ENCODE data around the gene SHANK2. TPM values are rescaled to one million over a fixed set of nuclear protein-coding genes. Genes with fewer than 3 reads are reported as not detected.

Gene SHANK2
- total and polyA plus RNA-seq, 2 donors (not counting 3 experiments of a cell fraction or from before 2014, with no cell fraction given): not detected

DNA sequence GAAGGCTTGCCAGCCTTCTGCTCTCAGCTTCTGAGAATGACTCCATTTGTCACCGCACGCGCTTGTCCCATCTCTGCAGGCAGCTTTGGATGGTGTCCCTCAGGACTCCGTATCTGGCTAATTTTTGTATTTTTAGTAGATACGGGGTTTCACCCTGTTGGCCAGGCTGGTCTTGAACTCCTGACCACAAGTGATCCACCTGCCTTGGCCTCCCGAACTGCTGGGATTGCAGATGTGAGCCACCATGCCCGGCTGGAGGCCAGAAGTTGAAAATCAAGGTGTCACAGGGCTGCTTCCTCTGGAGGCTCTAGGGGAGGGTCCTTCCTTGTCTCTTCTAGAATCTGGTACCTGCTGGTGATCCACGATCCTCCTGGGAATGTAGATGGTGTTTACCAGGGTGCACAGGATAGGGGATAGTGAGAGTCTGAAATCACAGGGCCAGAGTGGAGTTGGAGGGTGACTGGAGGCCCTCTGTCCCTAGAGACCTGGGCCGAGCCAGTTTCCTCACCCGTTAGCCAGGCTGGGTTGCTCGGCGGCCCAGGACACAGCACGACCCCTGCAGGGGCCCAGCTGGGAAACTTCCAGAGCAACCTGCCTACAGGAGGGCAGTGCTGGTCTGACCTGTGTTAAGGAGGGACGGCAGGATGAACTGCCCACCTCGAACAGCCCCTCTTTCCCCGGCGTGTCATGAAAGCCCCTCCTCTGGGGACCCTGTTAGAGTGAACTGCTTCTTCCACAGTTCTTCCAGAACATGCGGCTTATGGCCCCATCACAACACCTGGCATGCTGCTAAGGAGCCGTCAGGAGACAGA is 48.9 kb upstream of the SHANK2 start:
- Histone ChIP-seq H3K9ac (replicated peaks; ENCODE audit: extremely low read depth, insufficient read depth, low read length) (no peak overlapping the region), H3K4me2 (ENCODE audit: insufficient read depth, low read length) (no peak overlapping the region), H3K79me2 (ENCODE audit: control insufficient read depth, insufficient read depth, low read length) (no peaks in the 10 kb centered on the region), H3K36me3 (ENCODE audit: control insufficient read depth in 2 of 2, extremely low read depth in 1 of 2, insufficient read depth in 2 of 2, low read length in 2 of 2) (no peaks in the 10 kb centered on the region), H4K20me1 (replicated peaks; ENCODE audit: control insufficient read depth, extremely low read depth, insufficient read depth, low read length) (no peaks in the 10 kb centered on the region), H3K27me3 (ENCODE audit: control insufficient read depth in 2 of 2, insufficient read depth in 2 of 2, low read length in 2 of 2) (no peaks in the 10 kb centered on the region), H3K4me3 (replicated peaks in 1 of 3; ENCODE audit: insufficient read depth in 1 of 3, low read depth in 1 of 3, low read length in 3 of 3) (no peak overlapping the region), H3K9me1 (replicated peaks; ENCODE audit: control insufficient read depth, extremely low read depth, insufficient read depth, low read length) (no peaks in the 10 kb centered on the region), H2AFZ (ENCODE audit: low read depth, low read length) (no peak overlapping the region), H3K9me3 (replicated peaks; ENCODE audit: control insufficient read depth, insufficient read depth, low read length) (peaks cover 2% of the 10 kb centered on the region), H3K27ac (ENCODE audit: insufficient read depth, low read depth, low read length) (no peak overlapping the region), H3K4me1 (ENCODE audit: control insufficient read depth, extremely low read depth, insufficient read depth, low read length) (no peaks in the 10 kb centered on the region)
- intact Hi-C loops (cut with micrococcal nuclease) (no loop called here), dilution Hi-C loops (cut with MboI; ENCODE audit: extremely low pct_ligation_motif_present, low sequenced_read_pairs) (no loop called here)
- POLR2A ChIA-PET: no interaction called here
- no TSS peak for BruUV-seq (replicated peaks)
- TF ChIP-seq MYC (IDR thresholded peaks at IDR 0.05; ENCODE audit: low read depth, low read length): no peak
- TF ChIP-seq POLR2AphosphoS5 (IDR thresholded peaks at IDR 0.05; ENCODE audit: insufficient read depth, low read depth, low read length): no peak
- no peak for TF ChIP-seq EZH2 (IDR thresholded peaks at IDR 0.05; ENCODE audit: borderline replicate concordance, low read depth, low read length, severe bottlenecking)
- no peak for TF ChIP-seq FOS (IDR thresholded peaks at IDR 0.05; ENCODE audit: borderline replicate concordance, insufficient read depth, low read length)
- TF ChIP-seq, protein P1, sequence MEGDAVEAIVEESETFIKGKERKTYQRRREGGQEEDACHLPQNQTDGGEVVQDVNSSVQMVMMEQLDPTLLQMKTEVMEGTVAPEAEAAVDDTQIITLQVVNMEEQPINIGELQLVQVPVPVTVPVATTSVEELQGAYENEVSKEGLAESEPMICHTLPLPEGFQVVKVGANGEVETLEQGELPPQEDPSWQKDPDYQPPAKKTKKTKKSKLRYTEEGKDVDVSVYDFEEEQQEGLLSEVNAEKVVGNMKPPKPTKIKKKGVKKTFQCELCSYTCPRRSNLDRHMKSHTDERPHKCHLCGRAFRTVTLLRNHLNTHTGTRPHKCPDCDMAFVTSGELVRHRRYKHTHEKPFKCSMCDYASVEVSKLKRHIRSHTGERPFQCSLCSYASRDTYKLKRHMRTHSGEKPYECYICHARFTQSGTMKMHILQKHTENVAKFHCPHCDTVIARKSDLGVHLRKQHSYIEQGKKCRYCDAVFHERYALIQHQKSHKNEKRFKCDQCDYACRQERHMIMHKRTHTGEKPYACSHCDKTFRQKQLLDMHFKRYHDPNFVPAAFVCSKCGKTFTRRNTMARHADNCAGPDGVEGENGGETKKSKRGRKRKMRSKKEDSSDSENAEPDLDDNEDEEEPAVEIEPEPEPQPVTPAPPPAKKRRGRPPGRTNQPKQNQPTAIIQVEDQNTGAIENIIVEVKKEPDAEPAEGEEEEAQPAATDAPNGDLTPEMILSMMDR (IDR thresholded peaks at IDR 0.05; ENCODE audit: extremely low read depth in 1 of 2, insufficient read depth in 1 of 2, low read depth in 1 of 2, low read length in 2 of 2): no peak
- no peak for TF ChIP-seq JUN (IDR thresholded peaks at IDR 0.05; ENCODE audit: borderline replicate concordance, insufficient read depth, insufficient read length, low read depth)
- TF ChIP-seq GATA2 (IDR thresholded peaks at IDR 0.05; ENCODE audit: insufficient read depth, insufficient read length, low read depth, low read length): no peak
- TF ChIP-seq MAX (IDR thresholded peaks at IDR 0.05; ENCODE audit: insufficient read depth, insufficient read length): no peak
- TF ChIP-seq POLR2A (IDR thresholded peaks at IDR 0.05; ENCODE audit: low read depth, low read length): no peak
- CTCF ChIA-PET: no interaction called here
- no peak for FAIRE-seq
- no peak for DNase-seq (ENCODE audit: low read depth, low spot score)

All from endothelial cell of umbilical vein (primary cell).